Activated CD4-positive, CD25-positive, alpha-beta regulatory T cell treated with anti-CD3 and anti-CD28 coated beads, Interleukin-2, amount 50 U/mL, for 16 hours (primary cell): ENCODE results near the gene EXOC4.
"Not testable (repeated sequence)": the region's sequence is repeated elsewhere in the genome, so short reads cannot be mapped to it uniquely, and the experiment has no call there.

Experiments used
- DNase-seq: peaks from one replicate; pipeline ENCODE4 v3.0.0-alpha.2; 2020; ENCODE audit warnings: low read depth, low spot score

Gene EXOC4

DNA sequence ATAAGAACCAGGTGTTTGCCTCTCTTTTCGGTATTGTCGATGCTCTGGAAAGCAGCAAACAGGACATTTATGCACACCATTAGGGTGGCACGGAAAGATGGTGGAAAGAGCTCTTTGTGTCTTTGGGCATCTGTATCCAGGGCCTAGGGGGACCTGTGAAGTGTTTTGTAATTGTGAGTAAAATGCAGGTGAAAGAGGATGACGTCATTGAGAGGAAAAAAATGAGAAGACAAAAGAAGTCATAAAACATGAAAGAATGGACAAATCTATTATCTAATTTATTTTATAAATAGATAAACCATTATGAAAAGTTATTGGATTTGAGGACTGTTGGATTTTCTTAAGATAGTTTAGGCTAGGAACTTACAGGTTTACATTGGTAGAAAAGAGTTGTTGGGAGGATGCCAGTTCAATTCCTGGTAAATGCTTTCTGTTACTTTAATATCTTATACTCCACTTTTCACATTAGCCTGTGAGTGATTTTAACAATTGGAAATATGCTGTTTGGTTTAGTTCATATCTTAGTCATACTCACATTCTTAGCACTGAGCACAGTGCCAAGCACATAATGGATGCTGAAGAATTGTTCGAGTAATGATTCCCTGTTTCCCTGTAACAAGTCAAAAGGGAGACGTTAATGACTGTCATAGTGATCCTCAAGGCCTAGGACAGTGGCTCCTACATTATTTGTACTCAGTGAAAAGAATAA is 62.6 kb downstream of the EXOC4 start:
- no peak for DNase-seq

DNA sequence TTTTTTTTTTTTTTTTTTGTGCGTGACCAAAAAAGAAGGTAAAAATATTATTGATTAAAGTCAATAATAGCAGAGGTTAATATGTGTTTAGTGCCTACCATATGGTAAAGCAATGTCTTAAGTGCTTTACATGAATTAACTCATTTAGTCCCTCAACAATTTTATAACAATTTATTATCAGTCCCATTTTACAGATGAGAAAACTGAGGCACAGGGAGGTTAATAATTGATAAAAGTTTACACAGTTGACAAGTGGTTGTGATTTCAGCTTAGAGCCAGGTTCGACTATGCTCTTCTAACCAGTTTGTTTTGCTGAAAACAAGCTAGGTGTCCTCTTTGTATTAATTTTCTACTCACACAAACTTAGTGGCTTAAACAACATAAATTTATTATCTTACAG is 67.0 kb downstream of the EXOC4 start:
- DNase-seq, result no peak

DNA sequence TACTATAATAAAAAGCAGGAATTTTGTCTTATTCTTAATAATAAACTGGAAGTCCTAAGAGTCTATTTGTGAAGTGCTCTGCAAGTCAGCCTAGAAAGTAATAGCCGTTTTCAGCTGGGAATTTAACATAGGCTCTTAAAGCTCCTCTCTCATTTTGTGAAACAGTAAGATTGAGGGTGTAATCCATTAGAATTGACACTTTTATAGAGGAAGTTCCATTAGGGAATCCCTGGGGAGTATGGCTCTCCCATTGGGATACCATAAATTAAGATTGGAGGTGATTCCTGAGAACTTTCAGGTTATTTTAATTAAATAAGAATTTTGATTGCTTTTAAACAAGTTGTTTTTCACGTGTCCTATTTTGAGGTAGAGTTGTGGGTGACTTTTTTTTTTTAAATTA is 68.0 kb downstream of the EXOC4 start:
- DNase-seq, result no peak

DNA sequence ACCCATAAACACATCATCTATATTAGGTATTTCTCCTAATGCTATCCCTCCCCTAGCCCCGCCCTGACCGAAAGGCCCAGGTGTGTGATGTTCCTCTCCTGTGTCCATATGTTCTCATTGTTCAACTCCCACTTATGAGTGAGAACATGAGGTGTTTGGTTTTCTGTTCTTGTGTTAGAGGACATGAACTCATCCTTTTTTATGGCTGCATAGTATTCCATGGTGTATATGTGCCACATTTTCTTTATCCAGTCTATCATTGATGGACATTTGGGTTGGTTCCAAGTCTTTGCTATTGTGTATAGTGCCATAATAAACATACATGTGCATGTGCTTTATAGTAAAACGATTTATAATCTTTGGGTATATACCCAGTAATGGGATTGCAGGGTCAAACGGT is 68.5 kb downstream of the EXOC4 start:
- DNase-seq, result not testable (repeated sequence)

DNA sequence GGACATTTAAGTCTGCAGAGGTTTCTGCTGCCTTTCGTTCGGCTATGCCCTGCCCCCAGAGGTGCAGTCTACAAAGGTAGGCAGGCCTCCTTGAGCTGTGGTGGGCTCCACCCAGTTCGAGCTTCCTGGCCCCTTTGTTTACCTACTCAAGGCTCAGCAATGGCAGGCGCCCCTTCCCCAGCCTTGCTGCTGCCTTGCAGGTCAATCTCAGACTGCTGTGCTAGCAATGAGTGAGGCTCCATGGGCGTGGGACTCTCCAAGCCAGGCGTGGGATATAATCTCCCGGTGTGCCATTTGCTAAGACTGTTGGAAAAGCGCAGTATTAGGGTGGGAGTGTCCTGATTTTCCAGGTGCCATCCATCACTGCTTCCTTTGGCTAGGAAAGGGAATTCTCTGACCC is 73.9 kb downstream of the EXOC4 start:
- not testable (repeated sequence) for DNase-seq

DNA sequence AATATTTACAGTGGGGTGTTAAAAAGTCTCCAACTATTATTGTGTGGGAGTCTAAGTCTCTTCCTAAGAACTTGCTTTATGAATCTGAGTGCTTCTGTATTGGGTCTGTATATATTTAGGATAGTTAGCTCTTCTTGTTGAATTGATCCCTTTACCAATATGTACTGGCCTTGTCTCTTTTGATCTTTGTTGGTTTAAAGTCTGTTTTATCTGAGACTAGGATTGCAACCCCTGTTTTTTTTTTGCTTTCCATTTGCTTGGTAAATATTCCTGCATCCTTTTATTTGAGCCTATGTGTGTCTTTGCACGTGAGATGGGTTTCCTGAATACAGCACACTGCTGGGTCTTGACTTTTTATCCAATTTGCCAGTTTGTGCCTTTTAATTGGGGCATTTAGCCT is 75.1 kb downstream of the EXOC4 start:
- not testable (repeated sequence) for DNase-seq

DNA sequence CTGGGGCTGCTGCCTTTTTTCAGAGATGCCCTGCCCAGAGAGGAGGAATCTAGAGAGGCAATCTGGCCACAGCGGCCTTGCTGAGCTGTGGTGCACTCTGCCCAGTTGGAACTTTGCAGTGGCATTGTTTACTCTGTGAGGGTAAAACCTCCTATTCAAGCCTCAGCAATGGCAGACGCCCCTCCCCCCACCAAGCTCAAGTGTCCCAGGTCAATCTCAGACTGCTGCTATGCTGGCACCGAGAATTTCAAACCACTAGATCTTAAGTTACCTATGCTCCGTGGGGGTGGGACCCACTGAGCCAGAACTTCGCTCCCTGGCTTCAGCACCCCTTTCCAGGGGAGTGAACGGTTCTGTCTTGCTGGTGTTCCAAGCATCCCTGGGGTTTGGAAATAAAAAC is 77.2 kb downstream of the EXOC4 start:
- DNase-seq, result no peak

DNA sequence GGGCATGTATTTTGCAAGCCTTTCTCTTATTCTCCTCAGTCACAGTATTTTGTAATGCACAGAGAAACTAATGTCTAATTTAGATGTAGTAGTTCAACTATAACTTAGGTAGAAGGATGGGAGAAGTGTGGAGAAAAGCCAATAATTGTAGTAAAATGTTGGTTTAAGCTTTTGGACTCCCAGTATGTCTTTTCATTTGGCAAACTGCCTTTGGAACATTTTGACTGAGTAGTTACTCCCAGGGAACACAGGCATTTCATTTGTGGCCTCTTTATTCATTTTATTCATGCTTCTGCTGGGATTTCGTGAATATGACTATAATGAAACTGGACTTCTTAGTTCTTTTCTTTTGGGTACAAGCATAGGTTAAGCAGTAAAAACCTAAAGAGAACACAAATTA is 79.0 kb downstream of the EXOC4 start:
- DNase-seq, result no peak

DNA sequence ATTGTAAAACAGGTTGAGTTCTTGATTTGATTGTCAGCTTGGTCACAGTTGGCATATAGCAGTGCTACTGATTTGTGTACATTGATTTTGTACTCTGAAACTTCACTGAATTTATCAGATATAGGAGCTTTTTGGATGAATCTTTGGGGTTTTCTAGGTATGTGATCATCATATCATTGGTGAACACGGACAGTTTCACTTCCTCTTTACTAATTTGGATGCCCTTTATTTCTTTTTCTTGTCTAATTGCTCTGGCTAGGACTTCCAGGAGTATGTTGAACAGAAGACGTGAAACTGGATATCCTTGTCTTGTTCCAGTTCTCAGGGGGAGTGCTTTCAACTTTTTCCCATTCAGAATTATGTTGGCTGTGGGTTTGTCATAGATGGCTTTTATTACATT is 86.9 kb downstream of the EXOC4 start:
- no peak for DNase-seq

DNA sequence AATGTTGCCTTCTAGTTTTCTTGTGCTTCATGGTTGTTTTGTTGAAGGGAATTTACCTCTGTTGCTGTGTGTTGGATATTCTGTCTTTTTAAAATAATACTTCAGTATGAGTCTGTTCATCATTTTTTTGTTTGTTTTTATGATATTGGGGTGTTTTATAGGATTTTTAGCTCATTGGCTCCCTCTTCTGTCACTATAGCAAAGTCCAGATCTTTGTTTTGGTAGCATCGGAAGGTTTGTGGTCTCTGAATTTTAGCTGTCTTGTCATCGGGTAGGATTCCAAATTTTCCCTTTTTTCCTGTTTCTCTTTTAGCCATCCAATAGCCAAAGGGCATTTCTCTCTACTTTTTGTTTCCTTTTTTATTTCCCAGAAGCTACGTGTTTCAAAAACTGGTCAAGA is 91.4 kb downstream of the EXOC4 start:
- no peak for DNase-seq

DNA sequence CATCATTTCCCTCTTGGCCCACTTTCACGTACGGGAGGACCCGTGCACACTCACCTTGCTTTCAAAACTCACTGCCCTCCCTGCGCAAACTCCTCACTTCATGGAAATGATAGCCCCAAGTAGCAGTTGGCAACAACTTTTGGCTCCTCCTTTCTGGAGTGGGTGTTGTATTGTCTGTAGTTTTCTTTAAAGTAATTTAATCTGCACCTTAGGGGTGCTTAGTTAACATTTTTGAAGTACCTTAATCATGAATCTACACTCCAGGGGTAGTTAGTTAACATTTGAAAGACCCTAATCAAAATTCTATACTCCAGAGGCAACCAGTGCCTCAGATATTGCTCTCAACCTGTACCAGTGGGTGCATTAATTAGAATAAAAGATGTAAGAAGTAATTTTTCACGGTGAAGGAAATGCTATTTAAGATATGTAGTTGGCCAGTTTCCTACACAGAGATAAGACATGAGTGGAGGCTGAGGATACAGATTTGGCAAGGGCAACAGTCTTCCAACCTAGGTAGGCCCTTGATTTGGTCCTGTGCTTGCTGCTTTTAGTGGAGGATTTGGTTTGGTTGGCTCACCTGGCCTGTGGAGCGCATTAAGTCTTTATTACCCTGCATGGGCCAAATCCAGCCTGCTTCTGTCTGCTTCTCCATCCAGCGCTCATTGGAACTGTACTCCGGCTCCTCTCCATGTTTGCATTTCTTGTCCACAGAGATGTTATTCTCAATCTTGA is 93.0 kb downstream of the EXOC4 start:
- no peak for DNase-seq

DNA sequence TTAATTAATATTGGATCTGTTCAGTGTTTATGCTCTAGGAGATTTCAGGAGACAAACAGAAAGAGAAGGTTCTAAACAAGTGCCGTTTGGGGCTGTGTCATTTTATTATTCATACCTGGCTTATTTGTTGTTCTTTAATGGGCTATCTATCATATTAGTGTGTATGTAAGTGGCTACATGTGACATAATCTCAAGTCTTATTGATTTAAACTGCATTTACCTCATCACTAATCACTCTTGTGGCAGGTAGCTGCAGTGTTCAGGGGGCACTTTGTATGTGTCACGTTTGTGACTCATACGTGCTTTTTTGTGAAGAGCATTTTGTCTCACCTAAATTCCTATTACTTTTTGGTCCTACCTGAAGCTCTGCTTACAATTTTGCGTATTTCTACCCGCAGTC is 95.4 kb downstream of the EXOC4 start:
- DNase-seq, result no peak

DNA sequence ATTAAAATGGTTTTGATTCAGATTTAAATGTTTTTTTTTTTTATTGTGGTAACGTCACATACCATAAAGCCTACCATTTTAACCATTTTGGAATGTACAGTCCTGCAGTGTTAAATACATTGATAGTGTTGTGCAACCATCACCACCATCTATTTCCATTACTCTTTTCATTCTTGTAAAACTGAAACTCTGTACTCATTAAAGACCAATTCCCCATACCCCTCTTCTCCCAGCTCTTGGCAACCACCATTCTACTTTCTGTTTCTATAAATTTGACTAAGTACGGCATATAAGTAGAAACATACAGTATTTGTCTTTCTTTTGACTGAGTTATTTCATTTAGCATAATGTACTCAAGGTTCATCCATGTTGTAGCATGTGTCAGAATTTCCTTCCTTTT is 96.2 kb downstream of the EXOC4 start:
- no peak for DNase-seq

DNA sequence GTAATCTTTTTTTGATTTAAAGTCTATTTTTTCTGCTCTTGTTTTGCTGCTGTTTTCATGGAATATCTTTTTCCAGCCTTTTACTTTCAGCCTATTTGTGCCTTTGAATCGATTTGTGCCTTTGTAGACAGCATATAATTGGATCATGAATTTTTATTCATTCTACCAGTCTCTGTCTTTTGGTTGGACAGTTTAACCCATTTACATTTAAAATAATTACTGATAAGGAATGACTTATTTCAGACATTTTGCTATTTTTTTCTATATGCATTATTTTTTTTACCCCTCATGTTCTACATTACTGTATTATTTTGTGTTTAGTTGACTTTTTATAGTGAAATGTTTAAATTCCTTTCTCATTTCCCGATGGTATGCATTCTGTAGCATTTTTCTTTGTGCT is 99.6 kb downstream of the EXOC4 start:
- DNase-seq, result no peak

DNA sequence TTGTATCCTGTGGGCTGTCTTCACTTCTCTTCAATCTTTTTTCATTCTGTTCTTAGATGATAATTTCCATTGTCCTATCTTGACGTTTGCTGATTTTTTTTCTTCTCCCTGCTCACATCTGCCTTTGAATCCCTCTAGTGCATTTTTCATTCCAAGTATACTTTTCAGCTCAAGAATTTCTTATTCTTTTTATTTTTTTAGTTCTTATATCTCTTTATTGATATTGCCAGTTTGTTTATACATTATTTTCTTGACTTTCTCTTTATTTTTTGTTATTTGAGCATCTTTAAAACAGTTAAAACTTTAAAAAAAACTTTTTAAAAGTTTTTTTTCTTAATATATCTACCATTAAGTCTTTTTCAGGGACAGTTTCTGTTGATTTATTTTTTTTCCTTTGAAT is 100.9 kb downstream of the EXOC4 start:
- DNase-seq, result no peak

DNA sequence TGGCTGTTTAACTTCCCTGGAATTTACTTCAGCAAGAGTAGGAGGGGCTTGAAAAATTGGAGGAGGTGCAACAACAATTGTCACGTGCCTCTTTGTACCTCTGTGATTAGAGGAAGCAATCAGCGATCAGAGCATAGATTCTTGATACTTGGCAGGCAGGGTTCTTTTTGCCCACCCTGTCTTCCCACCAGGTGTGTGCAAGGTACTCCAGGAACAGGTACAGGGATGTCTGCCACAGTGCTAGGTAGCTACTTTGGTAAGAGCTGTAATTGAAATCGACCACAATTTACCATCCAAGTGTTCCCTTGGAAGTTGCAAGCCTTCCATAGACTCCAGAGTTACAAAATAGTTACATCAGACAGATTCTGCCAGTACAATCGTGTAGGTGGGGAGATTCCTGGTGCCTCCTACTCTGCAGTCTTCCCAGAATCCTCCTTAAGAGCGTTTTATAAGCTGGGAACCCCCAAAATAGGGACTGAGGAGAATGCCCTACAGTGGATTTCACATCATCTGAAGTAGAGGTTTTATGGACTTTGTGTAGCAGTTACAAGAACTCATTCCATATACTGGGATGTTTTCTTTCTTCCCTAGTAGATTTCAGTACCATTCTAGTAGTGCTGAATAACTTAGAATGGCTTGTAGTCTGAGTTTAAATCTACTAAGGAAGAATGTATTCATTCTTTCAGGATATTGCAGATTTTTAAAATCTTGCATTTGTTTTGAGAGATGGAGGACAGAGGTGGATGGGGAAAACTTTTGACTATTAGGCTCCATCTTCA is 101.9 kb downstream of the EXOC4 start:
- no peak for DNase-seq

DNA sequence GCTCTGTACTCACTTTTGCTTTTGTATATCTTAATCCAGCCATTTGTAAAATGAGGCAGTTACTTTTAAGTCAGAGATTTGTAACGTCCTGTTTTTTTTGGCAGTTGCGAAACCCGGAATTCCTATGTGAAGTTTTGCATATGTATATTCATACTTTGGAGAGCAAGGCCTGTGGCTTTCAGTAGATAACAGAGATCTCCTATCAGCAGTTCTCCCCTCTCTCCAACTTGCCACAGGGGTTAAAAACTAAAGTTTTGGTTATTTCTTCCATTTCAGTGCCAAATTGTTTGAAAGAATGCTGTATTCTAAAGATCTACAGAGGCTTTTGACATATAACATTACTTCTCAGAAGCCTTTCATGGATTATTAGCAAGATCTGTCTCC is 102.4 kb downstream of the EXOC4 start:
- no peak for DNase-seq

DNA sequence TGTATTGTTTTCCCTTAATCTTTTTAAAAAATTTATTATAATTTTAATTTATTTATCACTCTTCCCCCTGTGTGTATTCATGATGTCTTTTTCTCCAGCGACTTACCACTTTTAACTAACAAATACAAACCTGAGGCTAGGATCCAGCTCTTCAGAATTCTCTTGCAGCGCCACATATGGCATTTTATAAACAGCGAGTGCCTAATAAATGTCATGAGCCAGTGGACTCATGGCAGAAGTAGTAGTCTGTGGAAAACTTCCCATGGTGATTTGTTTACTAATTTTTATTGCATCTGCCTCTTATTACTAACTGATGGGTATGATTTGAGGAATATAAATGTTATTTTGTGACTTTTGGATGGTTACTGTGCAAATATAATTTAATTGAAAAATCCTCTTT is 102.9 kb downstream of the EXOC4 start:
- no peak for DNase-seq

DNA sequence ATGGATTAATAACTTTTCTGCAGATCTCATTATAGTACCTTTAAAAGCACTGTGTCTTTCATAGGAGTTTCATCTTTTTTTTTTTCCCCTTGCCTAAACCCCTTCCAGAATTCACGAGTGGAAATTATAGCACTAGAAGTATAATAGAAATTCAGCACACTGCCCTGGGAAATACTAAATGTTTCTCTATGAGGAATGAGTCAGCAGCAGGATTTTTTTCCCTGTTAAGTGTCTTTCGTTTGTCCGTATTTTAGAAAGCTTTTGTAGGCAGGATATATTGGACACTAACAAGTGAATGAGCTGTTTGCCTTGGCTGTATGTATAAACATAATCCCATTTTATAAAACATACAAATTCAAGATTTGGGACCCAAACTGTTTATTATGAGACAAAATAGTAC is 105.8 kb downstream of the EXOC4 start:
- DNase-seq, result no peak

DNA sequence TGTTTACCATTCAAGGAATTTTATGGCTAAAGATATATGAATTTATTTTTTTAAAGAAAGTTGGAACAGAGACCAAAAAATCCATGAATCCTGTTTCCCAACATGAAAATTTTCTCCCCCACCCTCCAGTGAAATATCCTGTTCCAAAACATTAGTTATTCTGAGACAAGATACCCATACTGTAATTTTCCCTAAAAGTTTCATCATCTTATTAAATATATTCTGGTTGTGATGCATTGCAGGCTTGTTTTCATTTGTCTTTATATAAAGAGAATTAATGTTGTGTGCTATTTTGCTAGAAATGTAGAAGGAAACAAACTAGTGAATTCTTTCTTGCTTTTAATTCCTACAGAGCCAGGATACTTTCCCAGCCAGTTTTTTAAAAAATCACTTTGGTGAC is 106.6 kb downstream of the EXOC4 start:
- no peak for DNase-seq

DNA sequence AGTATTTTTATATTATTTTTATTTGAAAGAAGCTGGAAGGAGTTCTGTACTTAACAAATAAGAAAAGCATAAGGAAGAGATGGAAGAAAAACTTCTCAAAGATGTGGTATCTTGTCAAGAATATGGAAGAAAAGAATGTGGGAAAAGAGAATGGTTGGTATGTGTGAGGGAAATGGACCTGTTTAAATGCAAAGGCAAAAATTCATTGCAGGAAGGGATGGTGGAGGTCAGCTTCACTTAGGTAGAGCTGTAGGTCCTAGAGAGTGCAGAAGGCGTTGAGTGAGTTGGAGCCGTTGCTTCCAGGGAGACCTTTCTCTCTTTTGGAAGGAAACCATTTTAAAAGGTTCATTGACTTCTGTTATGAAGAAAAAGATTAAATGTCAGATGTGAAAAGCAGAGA is 107.3 kb downstream of the EXOC4 start:
- no peak for DNase-seq

DNA sequence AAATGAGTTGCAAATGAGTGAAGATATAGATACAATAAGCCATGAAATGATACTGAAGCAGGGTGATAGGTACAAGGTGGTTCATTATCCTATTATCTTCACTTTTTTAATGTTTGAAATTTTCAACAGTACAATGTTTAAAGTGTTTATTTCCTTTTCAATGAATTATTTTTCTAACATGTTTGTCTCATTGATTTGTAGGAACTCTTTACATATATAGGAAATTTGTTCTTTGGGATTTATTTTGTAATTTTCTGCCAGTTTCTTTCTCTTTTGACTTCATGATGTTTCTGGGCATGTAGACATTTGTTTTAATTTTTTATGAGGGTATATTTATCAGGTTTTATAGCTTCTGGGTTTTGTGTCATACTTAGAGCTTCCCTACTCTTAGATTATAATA is 108.9 kb downstream of the EXOC4 start:
- no peak for DNase-seq
